ENCODE measurements around the gene AMN1.
"Not testable (repeated sequence)": the region's sequence is repeated elsewhere in the genome, so short reads cannot be mapped to it uniquely, and the experiment has no call there.

The AMN1 gene

DNA sequence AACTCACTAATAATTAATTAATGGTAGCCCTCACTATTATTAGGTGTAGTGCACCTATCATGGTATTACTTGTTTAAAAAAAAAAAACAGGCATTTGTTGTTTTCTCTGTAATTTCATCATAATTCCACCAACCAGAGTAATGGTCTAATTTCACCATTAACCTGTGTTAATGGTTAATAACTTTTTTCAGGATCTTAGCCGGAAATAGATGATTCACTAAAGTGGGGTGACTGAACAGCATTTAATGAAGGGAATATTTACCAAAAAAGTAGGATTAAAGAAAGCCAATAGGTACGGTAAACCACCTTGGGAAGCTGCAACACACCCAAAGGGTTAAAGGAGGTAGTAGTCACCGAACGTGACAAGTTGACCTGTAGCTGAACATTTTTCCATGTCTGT is 56.3 kb downstream of the AMN1 start:
- no peak for DNase-seq

DNA sequence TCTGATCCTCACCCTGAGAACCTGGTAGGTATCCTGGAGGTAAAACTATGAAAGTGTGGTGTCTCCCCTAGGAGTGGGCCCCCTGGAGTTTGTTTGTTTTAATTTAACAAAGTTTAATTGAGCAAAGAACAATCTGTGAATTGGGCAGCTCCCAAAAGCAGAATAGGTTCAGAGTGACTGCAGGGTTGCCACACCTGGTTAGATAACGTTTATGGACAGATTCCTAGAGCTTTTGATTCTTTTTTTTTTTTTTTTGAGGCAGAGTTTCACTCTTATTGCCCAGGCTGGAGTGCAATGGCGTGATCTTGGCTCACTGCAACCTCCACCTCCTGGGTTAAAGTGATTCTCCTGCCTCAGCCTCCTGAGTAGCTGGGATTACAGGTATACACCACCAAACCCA is 59.2 kb downstream of the AMN1 start:
- DNase-seq, result not testable (repeated sequence)

DNA sequence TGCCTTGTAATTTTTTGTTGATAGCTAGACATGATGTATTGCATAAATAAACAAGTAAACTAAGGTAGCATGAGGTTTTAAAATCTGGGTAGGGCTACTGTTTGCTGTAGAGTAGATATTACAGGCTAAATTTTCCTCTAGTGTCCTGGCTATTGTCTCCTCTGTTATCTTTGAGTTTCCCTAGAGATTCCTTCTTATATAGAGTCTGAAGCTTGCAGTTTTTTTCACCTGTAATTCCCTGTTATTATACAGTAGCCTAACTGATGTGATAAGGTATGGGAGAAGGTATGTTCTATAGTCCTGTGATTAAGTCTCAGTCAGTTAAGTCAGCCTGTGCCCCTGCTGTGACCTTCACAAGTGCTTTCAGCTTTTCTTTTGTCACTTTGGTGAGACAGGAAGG is 59.8 kb downstream of the AMN1 start:
- DNase-seq, result no peak

DNA sequence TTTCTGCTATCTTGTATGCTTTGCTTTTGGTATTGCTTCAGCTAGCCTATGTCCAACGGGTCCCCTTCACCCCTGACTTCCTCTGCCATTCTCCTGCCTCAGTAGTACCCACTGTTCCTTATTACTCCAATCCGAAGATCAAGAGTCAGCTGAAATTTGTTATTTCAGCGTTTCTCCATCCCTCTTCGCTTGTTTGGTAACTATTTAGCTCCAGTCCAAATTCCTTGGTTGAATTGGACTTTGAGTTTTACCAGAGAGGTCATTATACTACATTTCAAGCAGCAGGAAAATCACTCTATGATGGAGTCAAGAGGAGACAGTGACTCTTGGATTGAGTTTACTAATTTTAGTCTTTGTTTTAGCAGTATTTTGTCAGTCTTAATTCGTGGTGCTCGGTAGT is 64.8 kb downstream of the AMN1 start:
- no peak for DNase-seq

DNA sequence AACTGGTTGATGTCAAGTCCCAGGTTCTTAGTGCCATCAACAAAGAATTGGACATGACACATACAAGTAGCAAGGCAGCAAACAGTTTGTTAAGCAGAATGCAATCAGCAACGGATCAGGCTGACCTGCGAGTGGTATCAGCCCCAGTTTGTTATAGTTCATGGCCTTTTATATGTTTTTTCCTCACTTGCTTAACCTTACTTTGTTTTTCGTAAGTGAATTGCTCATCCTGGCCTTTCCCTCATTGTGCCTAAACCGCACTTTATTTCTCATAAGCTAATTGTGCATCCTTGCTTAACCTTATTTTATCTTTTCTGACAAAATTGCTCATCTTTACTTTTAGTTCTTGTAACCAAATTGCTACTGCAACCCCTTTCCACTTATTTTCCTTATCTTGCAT is 65.2 kb downstream of the AMN1 start:
- DNase-seq, result no peak

DNA sequence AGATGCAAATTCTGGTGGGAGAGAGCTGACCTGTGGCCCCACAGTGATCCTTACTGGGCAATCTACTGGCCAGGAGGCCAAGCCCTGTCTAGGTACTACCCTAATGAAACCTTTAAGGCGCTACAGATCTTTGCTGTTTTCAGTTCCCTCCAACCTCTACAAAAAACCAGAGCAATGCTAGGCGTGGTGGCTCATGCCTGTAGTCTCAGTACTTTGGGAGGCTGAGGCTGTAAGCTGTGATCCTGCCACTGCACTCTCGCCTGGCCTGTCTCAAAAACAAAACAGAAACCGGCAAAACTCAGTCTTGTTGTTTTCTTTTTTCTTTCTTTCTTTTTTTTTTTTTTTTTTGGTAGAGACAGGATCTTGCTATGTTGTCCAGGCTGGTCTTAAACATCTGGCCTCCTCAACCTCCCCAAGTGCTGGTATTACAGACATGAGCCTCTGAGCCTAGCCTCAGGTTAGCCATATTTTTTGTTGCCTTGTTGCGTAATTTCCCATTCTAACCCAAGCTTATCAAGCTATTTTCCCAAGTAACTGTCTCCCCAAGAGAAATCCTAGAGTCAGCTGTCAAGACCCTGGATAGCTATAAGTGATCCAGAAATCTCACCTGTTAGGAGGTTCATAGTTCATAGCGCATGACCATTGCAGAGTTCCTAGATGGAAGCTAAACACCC is 66.5 kb downstream of the AMN1 start:
- no peak for DNase-seq

DNA sequence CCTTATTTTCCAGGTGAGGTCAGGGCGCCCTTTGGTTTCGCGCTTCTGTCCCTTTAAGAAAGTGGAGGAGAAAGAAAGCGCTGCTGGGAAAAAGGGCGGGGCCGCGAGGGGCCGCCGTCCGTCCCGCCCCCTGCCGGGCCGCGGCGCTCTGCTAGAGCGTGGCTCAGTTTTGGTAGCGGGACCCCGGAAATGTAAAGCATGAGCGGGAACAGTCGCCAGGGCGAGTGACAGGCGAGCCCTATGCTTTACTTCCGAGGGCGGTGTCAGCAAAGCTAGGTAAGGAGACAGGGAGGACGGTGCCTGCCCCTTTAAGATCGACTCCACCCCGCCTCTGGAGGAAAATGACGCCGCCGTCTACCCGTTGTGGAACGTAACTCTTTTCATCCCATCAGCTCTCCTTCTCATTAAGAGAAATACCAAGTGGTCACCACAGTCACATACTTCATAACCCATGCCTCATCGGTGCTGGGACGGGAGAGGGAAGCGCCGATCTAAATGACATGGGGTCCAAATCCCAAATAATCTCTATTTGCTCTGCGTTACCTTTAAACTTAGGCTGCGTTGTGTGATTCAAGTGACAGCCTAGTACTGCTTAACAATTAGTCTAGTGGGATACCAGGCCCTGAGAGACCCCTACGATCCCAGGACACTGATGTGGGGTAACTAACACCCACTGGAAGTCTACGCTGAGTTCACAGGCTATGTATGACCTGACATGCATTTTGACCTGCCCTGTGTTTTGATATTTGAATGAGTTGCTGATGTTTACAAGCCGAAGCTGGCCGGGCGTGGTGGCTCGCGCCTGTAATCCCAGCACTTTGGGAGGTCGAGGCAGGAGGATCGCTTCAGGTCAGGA is 69.5 kb downstream of the AMN1 start, which contains the start of gene ETFBKMT:
TSS of gene ETFBKMT (plus strand) at position 602 of the 856 bp plus-strand sequence. CDS start 2,266 bp downstream, outside the sequence.
- DNase-seq, result peak; percentile 81

DNA sequence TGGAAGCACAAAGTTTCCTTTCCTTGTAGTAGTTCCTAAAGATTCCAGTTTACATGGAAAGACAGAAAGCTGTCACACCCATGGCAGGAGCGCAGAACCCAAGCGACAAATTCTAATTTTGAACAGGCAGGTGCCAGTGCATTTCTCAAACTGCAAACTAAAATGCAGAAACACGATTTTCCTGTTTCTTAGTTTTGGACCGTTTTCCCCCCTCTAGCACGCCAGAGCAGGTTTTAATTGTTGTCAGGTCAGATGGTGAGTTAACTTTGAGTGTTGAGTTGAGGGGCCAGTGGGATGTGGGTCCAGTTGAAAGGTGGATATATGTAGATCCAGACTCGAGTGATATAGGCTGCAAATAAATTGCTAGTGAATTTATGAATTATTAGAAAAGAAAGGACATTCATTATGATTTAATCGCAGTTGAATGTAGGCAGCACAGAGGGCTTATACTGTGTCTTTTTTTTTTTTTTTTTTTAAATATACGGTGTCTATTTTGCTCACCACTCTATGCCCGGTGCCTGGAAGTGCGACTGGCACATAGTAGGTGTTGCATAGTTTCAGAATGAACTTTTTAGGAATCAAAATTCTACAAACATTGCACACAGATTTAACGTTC is 70.2 kb downstream of the AMN1 start:
- DNase-seq, result no peak

DNA sequence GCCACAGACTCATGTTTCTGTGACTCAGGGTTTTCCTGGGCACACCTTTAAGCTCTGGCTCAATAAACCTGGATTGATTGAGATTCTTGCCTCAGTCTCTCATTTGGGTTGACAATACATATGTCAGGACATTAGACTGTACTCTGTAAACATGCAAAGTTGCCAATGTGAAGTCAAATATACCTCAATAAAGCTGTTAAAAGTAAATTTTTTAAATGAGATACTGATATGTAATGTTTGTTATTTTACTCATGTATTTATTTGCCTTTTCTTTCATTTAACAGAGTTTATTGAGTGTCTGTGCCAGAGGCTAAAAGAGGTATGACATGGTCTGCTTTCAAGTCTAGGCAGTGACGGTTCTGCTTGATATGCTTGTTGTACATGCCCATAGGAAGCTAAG is 73.0 kb downstream of the AMN1 start:
- DNase-seq, result no peak

DNA sequence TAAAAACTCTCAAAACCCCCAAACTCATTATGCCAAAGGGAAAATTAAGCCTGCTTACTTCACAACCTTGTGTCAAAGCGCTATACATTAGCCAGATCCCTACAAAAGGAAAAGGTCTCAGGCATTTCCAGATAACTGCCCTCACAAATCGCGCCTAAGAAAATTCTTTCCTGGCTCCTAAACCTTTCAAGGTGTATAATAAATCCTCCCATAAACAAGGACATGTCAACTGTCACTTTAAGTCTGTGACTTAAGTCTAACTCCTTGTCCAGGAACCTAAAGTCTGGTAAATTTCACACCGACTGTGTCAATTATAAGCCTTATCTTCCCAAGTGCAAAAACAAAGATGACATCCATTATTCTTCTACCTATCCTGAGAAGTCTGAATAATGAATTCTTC is 73.6 kb downstream of the AMN1 start:
- no peak for DNase-seq

DNA sequence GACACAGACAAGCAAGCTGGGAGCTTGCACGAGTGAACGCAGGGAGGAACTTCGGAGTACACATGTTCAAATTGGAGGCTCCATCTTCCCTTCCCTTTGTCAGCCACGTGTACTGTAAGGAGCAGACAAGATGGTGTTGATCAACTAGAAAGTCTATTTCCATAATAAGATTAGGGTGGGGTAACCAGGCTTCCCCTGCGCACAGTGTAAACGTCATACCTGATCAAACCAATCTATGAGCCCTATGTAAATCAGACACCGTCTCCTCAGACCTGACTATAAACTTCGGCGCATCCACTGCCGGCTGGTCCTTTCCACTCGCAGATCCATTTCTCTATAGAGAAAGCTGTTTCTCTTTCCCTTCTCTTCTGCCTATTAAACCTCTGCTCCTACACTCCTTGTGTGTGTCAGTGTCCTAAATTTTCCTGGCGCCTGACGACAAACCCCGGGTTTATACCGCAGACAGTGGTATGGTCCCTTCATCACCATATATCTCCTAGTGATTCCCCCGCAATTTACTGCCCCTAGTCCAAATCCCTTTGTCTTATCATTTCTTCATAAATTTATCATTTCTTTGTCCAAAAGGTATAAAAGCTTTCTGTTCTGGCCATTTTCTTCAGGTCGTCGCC is 76.8 kb downstream of the AMN1 start:
- DNase-seq, result no peak

DNA sequence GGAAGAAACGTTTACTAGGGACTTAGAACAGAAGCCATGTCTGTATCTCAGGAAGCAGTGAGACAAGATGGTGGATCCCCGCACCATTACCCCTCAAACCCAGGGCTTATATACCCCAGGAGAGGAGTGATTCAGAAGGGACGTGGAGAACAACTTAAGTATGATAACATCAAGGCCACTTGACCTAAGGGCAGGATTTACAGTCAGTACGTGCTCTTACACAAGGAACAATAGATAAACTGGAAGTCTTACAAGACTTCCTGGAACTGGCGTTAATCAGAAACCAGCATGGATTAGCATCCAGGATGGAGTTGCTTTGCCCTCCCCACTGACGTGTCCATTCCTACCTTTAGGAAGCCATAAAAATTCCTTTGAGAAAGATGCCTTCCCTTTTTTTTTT is 77.9 kb downstream of the AMN1 start:
- no peak for DNase-seq

DNA sequence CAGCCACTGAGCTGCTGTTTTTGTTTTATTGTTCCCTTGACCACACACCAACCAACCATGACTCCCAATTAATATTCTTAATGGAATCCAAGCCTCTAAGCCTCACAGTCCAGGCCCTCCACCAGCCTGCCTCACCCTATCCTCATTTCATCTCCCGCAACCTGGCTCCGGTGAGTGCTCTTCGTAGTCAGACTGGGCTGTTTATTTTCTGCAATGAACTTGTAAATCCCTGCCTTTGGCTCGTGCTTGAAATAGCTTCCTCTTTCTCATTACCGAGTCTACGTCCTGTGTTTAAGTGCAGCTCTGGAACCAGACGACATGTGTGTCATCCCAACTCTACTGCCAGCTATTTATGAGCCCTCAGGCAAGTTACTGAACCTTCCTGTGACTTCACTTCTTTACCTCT is 81.7 kb downstream of the AMN1 start:
- DNase-seq, result no peak

DNA sequence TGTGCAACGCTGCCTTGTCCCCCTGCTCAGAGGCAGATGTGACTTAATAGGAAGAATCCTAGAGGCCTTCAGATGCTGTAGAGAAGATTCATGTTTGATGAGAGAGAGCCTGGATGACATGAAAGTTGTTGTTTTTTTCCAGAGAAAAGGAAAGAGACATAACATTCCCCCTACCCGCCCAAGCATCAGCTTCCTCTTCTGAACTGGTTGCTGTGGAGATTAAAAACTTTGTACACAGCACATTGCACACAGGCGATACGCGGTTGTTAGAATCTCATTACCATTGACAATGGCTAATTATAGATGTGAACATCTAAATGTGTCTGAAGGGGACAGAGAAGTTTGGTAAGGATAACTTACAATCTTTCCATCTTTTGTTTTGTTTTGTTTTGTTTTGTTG is 82.9 kb downstream of the AMN1 start:
- DNase-seq, result no peak

DNA sequence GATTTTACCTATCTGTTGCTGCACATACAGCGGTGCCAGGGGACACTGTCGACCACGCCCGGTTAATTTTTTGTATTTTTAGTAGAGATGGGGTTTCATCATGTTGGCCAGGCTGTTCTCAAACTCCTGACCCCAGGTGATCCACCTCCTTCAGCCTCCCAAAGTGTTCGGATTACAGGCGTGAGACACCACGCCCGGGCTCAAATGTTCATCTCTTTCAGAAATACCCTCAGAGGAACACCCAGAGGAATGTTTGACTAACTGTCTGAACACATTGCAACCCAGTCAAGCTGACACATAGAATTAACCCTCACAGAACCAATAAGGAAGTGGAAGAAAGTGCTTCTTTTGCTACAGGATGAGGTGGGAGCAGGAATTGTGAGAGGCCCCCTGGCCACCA is 84.3 kb downstream of the AMN1 start:
- DNase-seq, result no peak

DNA sequence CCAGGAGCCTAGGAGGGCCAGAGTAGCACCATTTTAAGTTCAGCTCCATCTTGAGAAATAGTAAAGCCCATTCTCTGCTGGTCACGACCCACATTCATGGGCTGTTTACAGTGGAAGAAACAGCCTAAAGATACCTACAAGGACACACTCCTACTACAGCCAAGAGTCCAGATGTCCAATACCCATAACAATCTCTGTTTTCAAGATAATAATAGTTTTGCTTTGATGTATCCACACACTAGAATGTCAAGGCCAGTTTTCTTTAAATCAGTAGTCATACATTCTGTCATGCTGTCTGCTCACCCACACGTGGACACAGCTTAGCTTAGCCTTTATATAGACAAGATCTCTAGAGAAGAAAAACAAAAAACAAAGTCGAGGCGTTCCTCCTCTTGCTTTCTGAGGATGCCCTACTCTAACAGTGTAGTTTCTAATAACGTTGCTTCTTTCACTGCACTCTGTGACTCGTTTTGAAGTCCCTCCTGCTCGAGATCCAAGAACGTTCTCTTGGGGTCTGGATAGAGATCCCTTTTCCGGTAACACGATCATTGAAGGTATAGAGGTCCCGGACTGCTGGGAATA is 87.2 kb downstream of the AMN1 start:
- DNase-seq, result no peak

DNA sequence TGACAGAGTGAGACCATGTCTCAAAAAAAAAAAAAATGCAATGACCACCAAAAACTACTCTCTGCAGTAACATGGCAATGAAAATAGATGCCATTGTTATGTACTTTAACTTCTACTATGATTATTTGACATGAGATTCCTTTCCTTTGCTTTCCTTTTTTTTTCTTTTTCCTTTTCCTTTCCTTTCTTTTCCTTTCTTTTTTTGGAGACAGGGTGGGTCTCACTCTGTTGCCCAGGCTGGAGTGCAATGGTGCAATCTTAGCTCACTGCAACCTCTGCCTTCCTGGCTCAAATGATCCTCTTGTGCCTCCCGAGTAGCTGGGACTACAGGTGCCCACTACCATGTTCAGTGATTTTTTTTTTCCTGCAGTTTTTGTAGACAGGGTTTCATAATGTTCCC is 94.2 kb downstream of the AMN1 start:
- DNase-seq, result no peak

DNA sequence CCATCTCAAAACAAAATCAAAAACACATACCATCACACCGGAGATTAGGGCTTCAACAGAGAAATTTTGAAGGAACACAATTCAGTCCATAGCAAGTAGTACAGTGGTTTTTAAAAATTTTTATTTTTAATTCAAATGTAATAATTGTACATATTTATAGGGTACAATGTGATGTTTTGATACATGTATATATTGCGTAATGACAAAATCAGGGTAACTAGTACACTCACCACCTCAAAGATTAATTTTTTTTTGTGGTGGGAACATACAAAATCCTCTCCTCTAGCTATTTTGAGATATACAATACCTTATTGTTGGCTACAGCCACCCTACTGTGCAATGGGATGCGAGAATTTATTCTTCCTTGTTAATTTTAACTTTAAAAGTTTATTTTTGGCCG is 95.4 kb downstream of the AMN1 start:
- no peak for DNase-seq

DNA sequence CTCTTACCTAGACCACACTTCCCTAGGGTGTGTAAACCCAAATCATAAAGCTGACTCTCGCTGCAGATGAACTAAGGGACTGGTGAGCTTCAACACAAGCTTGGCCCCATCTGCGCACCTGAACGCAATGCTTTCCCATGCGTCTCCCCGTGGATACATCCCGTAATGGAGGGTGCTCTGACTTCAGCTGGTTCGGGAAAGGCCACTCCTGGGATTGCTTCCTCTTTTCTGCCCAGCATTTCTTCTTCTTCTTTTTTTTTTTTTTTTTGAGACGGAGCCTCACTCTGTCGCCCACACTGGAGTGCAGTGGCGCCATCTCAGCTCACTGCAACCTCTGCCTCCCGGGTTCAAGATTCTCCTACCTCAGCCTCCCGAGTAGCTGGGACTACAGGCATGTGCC is 97.0 kb downstream of the AMN1 start:
- DNase-seq, result no peak

DNA sequence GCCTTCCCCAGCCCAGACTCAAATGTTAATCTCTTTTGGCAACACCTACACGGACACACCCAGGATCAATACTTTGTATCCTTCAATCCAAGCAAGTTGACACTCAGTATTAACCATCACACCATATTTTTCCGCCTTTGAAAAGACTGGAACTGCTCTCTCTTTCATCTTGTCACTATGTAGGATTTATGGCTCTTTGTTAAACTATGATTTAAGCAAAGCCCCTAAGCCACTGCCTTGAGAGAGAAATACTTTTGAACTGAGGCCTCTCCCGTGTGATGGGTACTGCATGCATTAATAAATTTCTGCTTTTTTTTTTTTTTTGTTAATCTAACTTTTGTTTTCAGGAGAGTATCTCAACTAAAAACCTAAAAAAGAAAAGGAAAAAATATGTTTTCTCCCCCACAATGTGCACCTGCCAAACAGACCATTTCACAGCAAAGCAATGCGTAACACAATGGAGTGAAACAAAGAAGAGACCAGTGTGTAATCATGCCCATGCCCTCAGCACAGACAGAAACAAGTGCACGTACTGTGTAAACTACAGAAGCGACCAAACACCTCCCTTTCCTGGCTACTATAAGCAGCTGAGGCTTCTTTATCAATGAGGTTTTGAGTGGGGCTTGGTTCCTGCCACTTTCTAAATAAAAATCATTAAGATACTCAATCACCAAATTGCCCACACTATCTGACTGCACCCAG is 97.6 kb downstream of the AMN1 start:
- no peak for DNase-seq

DNA sequence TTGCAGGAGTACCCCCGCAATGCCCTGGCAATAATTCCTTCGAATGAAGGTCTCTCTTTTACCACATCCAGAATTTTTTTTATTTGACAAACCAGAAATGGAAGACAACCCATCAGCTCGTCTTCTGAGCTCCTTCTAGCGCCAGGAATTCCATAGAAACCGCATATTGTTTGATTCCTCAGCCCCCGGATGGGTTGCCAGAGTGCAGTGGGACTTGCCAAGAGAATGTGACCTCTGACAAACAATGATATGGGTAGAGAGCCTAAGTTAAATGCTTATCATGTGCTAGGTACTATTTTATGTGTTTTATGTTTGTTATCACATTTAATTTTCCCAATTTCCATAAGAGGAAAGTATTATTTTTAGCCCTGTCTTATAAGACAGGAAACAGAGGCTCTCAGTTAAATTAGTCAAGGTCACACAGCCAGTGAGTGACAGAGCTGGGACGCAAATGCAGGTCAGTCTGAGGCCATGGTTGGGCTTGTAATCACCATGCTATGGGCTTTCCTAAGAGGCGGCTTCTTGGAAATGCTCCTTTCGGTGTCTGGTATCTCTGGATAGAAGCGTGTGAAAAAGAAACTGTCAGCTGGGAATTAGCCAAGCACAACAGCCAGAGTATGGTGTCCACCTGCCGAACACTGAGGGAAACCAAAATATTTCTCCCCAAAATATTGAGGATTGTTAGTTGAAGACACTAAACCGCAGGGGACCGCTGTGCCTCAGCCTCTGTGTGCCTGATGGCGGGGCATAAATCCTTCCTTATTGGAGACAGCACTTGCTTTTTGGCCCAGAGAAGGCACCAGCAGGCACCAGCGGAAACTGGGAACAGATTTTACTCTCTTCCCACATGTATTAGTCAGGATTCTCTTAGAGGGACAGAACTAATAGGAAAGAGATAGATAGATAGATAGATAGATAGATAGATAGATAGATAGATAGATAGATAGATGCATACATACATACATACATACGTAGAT is 98.8 kb downstream of the AMN1 start:
- no peak for DNase-seq

All from T-helper 9 cell (primary cell).